SKM-1 (cell line): ENCODE measurements around the gene TFPI.
"Not testable (repeated sequence)": the region's sequence is repeated elsewhere in the genome, so short reads cannot be mapped to it uniquely, and the experiment has no call there.

Source experiments
- DNase-seq: peaks from one replicate; lab custom pipeline; 2025; ENCODE audit not compliant: unreplicated experiment; lab: John Stamatoyannopoulos, UW

TFPI gene

DNA sequence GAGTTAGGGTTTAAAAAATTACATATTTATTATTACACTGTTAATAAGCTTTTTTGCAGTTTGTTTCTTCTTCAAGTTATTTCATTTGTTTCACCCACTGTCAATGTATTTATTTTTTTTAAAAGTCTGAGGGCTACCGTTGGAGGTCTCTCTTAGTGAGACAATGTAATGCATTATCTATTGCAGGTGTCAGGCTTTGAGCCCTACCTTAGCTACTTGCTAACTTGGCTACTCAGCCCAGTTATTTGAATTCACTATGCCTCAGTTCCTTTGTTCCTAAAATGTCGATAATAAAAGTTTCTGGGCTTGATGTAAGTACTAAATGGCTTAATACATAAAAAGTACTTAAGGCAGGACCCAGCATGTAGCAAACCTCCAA, 458 bp upstream of the TFPI start:
- DNase-seq = no peak

DNA sequence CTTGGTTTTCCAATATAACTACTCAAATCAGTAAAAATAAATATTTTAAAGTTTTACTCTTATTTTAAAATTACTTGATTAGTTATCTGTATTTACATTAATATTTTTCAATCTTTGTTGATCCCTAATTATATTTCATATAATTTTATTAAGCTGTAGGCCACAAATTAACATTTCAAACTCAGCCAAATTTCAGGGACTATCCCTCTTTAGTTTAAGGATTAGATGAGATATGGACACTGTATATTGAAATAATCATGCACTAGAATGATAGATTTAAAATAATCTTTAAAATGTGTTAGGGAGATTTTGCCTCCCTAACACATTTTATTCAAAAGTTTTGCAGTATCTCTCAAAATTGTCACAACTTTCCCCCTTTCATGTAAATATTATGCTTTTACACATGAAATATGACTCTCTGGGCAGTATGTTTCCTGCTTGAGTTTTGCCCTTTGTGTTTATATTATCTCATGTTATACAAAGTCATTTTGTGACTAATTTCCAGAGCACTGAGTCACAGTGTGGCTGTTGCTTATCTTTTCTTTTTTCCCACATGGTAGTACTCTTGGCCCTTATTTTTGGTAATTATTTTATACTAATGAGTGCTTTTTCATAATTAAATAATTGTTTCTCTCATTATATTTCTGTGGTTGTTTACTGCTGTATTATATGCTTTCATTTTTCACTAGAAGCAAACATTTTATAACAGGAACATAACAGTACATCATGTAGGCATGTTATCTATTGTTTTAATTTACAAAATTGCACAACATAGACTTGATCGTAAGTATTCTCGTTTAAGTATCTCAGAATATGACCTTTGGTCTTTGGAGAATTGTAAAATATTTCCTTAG, 1.2 kb downstream of the TFPI start:
- no peak for DNase-seq

DNA sequence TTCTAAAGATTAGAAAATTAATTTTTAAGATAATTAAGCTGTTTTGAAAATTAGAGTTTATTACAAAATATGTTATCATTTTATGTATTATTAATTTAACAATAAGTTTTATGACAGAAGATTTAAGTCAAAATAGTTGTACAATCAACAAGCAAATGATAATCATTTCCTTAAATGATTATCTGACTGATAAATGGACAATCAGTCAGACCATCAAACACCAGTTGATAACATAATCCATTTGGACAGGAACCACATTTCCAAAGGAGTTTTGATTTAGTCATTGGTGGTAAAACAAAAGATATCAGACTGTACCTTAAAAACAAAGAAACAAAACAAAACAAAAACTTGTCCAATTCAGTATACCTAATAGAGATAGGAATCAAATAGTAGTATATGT, 1.9 kb downstream of the TFPI start:
- no peak for DNase-seq

DNA sequence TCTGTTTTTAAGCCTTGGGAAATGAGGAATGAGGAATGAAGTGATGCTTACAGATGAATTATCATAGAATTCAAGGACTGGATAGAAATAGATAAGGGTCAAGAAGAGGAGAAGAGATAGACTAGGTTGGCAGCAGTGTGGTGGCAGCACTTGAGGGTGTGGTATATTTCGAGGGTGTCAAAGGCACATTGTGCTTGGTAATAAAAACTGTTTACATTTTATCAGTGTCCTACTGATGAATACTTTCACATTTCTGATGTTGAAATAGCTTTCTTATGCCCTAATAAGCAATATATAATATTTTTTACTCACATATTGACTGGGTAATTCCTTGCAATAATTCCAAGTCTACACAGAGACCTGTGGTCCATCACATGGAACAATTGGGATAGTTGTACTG, 3.4 kb downstream of the TFPI start:
- DNase-seq = no peak

DNA sequence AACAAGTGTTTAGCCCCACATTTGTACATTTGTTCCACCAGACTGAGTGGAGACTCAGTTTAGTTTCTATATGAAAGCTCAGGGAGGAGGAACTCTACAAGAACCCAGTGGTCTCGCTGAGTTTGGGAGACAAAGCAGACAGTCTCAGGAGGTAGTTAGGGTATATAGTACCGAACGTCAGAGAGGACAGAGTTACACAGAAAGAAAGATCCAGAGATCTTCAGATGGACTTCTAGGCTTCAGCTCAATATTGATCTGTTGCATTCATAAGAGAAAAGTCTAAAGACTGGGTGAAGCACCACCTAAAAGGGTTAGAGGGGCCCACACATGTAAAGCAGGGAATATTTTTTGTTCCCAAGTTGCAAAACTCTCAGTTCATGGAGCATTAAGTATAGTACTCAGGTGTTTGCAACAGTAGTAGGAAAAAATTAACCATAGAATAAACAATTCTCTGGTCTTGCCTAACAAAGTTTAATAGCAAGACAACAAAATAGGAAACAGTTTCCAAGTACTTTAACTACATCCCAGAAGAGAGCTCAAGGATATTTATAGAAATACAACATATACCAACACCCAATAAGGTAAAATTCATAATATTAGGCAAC, 4.2 kb downstream of the TFPI start:
- DNase-seq = no peak

DNA sequence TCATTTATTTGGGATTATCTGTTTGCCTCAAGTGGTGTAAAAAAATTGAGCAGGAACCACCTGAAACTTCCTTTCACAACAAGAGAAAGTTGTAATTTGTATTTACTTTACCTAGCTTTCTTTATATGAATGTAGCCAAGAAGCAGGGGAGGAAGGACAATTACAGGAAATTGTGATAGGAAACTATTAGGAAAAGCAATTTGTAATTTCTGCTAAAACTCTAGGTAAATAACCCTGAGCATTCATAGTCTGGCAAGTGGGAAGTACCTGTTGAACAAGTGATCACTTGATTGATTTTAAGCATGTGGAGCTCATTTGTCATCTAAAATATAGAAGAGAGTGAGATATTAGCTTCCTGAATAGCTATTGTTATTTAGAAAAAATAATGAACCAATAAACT, 5.0 kb downstream of the TFPI start:
- DNase-seq = no peak

DNA sequence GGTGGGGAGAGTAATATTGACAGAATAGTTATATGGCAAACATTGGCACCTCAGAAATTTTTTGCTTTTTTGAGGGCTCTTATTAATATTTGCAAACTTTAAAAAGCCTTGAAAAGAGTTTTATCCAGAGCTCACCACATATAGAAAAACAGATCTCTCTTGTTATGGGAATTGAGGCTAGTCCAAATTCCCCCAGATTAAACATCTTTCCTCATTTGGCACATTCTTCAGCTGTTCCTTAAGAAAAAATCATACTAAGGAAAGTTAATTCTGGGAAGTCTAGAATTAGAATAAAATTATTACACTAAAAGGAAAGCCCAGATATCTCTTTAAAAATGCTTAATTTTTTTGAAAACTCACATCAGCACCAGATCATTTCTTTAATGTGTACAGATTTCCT, 5.6 kb downstream of the TFPI start:
- DNase-seq = no peak

DNA sequence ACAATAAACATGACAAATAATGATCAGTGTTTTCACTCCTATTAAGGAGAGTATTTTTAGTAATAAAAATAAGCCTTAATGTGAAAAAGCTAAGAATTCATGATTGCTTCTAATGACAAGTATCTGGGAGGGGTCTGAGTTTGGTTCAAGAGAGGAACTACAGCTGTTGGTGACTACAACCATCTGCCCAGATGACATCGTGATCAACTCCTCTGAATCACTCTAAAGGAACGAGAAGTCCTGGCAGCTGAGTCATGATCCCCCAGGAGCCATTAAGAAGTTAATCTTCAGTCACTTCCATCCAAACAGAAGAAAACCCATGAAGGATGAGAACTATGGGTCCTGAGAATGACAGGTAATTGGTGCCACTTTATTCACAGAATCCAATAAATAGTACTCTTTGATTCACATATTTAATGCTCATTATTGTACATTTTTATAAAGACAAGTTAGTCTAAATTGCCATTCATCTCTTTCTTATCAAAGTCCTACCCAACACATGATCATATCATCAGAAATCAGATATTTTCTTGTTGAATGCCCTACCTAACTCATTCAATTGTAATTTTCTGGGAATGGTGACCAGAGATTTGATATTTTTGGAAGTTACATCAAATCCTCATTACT, 6.8 kb downstream of the TFPI start:
- no peak for DNase-seq

DNA sequence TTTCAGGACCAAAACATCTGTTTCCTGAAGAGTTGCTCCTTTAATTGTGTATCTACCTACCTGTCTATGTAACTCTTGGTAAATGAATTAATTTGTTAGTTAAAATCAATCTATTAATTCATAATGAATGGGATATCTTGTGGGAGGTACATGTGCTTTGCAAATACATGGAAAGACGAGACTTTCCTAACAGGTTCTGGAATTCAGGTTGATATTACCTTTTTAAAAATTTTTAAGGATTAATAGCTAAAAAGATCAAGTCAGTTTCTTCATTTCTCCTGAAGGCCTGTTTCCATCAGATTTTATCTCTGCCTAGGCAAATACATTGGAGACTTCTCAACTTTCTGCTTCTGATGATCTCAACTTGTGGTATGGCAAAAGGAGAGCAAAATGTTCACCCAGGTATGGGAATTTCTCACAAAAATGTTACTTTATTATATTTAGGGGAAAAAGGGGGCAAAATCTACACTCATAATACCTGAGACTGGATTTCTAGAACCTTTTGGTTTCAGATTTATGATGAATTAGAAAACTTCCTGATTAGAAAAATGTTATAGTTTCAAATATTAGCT, 7.4 kb downstream of the TFPI start:
- no peak for DNase-seq

DNA sequence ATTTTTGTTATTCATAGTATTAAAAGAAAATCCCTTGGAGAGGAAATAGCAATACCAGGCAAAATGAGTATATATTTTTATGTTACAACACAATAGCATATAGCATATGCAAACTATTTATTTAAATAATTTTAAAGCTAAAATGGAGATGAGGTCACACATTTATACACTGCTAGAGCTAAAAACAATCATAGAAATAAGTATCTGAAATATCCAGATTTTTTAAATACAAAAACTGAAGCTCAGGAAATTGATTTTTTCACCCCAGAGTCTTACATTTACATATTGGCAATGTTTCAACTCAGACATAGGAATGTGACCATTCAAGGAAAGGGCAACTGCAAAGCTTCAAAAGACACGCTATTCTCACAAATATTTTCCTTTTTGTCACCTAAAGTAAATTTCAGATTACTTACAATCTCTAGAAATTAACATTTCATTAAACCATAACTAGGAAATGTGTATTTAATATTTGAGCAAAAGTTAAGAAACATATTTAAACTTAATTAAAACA, 8.9 kb downstream of the TFPI start:
- no peak for DNase-seq

DNA sequence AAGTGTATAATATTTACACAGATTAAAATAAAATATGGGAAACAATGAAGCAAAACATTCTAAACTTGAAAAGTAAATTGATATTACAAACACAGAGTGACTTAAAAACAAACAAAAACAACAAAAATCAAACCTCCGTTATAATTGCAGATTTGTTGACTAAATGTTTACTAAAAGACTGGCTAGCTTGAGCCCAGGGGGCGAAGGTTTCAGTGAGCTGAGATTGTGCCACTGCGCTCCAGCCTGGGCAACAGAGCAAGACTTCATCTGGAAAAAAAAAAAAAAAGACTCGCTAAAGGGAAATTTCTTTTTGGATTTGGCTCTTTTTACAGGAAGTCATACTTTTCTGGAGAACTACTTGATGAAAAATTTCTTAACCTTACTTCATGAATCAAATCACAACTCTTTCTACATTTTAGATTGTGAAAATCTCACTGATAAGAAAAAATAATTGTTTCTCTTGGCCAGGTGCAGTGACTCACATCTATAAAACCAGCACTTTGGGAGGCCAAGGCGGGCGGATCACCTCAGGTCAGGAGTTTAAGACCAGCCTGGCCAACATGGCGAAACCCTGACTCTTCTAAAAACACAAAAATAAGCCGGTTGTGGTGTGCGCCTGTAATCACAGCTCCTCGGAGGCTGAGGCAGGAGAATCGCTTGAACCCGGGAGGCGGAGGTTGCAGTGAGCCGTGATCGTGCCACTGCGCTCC, 9.7 kb downstream of the TFPI start:
- no peak for DNase-seq

DNA sequence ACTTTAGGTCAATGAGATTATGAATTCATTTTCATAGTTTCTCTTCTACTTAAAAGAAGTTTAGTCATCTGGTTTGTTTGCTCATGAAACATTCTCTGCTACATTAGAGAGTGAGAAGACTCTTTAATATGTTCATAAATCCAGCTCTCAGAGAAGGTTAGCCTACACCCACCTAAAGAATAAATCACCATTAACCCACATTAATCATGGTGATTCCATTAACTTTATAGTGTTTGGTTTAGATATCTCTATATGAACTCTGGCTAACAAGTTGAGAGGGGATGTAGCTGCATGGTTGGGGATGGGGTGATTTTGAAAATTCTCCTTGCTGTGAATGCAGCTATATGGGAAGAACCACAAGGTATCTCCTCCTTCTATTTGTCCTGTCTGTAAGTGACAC, 10.7 kb downstream of the TFPI start:
- DNase-seq = no peak

DNA sequence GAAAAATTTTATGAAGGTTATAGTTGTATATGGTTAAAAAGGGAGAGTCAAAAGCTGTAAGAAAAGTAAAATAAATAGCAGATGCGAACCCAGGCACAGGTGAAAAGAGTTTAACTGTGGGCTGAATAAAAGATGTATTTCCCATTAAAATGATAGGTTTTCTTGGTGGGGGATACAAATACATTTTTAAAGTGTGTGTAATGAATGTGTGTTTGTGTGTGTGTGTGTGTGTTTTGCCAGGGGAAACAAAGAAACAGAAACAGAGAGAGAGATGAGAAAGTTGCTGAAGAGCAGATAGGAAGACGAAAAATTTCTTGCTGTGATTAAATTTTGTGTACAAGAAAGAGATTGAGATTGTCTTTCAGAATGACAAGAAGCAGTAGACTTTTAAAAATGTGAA, 12.1 kb downstream of the TFPI start:
- DNase-seq = no peak

DNA sequence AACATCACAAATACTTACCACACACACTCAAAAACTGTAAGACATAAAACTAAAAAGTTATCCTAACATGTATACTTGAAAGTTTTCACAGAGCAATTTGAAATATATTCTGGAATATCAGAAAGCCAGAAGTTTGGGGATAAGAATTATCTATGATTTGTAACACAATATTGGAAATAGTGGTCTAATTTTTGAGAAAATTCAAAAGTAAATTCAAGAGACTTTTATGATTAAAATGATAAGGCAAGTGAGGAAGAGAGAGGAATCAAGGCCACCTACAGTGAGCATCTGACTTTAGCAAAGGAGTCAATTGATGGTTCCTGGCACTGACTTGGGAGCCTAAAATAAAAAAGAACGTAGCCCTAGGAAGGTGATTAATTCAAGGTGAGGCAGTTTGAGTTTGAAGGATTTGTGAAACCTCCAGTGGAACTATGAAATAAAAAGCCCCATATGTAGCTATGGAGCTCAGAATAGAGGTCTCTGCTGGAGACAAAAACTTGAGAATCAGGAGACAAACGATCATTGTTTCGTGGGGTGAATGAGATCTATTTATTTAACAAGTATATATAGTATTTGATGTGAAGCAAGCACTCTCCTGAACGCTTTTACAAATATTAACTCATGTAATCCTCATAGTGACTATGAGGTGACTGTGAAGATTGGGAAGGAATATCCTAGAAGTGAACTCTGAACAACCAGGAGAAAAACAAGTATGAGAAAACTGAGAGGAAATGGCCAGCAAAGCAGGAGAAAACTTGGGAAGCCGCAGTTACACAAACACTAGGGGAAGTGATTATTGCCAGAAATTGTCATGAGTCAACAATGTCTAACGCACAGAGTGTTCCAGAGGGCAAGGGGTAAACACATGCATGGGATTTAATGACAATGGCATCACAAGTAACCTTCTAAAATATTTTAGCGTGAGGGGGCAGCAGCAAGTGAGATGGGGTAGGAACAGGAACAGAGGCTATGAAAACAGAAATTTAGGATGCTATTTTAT, 12.8 kb downstream of the TFPI start:
- no peak for DNase-seq

DNA sequence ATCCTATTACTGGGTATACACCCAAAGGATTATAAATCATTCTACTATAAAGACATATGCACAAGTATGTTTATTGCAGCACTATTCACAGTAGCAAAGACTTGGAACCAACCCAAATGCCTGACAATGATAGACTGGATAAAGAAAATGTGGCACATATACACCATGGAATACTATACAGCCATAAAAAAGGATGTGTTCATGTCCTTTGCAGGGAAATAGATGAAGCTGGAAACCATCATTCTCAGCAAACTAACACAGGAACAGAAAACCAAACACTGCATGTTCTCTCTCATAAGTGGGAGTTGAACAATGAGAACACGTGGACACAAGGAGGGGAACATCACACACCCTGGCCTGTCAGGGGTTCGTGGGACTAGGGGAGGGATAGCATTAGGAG, 16.0 kb downstream of the TFPI start:
- not testable (repeated sequence) for DNase-seq

DNA sequence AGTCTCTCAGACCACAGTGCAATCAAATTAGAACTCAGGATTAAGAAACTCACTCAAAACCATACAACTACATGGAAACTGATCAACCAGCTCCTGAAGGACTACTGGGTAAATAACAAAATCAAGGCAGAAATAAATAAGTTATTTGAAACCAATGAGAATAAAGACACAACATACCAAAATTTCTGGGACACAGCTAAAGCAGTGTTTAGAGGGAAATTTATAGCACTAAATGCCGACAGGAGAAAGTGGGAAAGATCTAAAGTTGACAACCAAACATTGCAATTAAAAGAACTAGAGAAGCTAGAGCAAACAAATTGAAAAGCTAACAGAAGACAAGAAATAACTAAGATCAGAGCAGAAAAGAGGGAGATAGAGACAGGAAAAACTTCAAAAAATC, 18.9 kb downstream of the TFPI start:
- not testable (repeated sequence) for DNase-seq

DNA sequence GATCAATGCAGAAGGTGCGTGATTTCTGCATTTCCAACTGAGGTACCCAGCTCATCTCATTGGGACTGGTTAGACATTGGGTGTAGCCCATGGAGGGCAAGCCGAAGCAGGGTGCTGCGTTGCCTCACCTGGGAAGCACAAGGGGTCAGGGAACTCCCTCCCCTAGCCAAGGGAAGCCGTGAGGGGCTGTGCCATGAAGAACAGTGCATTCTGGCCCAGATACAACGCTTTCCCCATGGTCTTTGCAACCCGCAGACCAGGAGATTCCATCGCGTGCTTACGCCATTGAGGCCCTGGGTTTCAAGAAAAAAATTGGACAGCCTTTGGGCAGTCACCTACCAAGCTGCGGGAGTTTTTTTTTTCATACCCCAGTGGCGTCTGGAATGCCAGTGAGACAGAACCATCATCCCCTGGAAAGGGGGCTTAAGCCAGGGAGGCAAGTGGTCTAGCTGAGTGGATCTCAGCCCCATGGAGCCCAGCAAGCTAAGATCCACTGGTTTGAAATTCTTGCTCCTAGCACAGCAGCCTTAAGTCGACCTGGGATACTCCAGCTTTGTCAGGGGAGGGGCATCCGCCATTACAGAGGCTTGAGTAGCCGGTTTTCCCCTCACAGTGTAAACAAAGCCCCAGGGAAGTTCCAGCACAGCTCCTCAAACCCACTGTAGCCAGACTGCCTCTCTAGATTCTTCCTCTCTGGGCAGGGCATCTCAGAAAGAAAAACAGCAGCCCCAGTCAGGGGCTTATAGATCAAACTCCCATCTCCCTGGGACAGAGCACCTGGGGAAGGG, 21.7 kb downstream of the TFPI start:
- no peak for DNase-seq

DNA sequence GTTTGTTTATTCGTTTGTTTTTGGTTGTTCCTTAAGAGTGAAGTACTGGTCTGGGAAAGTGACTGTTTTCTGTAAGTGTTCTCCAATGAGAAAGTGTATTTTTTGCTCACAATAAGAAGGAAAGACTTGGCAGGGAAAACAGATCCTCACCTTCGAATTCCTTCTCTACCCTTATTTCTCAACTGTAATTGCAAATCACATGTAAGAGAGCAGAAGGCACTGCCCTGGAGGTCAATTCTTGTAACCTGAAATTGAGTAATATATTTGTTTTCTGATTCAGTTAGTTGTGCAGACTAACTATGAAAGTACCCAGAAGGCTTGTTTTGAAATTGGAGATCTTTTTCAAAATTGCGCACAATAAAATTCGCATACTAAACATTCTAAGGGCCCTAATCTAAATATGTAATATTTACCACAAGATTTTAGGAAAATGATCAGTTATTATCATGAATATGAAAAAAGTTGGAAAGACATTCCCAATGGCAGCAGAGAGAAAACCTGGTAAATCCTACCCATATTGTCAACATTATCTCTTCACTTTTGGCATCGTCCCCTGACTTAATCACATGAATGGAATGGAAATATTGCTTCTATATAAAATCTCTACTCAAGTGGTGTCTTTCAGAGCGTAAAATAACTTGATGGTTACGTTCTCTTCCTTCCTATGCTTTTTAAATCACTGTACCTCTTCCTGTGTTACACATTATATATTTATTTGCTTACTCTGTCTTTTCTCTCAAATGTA, 24.1 kb downstream of the TFPI start:
- DNase-seq = no peak
